GM19372 (cell line): ENCODE results near the gene ARHGAP33.

Experiments
- ATAC-seq: cut with Tn5 transposase; IDR thresholded peaks from one replicate; pipeline ENCODE4 v1.9.1; 2021; ENCODE audit warnings: mild to moderate bottlenecking, low read depth, moderate library complexity; ENCODE audit not compliant: unreplicated experiment

The ARHGAP33 gene

GRCh38 chr19:35777086-35777841 lies 1.9 kb downstream of the ARHGAP33 start:
- ATAC-seq = no peak

GRCh38 chr19:35777961-35778360 lies 2.6 kb downstream of the ARHGAP33 start:
- no peak for ATAC-seq

GRCh38 chr19:35779033-35779432 lies 3.7 kb downstream of the ARHGAP33 start:
- no peak for ATAC-seq

- ATAC-seq = no peak
Observed at GRCh38 chr19:35780058-35780457, 4.7 kb downstream of the ARHGAP33 start.

- no peak for ATAC-seq
Observed at GRCh38 chr19:35780717-35781116, 5.4 kb downstream of the ARHGAP33 start.

GRCh38 chr19:35781650-35782049 lies 6.3 kb downstream of the ARHGAP33 start:
- no peak for ATAC-seq

DNA sequence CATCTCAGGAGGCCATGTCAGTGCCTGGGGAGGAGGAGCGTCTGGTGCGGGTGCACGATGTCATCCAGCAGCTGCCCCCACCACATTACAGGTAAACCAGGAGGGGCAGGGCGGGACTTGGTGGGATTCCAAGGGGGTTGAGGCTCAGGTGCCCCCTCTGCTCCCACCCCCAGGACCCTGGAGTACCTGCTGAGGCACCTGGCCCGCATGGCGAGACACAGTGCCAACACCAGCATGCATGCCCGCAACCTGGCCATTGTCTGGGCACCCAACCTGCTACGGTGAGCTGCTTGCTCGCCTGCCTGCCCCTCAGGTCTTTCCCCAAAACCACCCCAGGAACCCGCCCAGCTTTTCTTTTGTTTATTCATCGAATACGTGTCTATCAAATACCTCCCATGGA lies 7.2 kb downstream of the ARHGAP33 start:
- no peak for ATAC-seq

DNA sequence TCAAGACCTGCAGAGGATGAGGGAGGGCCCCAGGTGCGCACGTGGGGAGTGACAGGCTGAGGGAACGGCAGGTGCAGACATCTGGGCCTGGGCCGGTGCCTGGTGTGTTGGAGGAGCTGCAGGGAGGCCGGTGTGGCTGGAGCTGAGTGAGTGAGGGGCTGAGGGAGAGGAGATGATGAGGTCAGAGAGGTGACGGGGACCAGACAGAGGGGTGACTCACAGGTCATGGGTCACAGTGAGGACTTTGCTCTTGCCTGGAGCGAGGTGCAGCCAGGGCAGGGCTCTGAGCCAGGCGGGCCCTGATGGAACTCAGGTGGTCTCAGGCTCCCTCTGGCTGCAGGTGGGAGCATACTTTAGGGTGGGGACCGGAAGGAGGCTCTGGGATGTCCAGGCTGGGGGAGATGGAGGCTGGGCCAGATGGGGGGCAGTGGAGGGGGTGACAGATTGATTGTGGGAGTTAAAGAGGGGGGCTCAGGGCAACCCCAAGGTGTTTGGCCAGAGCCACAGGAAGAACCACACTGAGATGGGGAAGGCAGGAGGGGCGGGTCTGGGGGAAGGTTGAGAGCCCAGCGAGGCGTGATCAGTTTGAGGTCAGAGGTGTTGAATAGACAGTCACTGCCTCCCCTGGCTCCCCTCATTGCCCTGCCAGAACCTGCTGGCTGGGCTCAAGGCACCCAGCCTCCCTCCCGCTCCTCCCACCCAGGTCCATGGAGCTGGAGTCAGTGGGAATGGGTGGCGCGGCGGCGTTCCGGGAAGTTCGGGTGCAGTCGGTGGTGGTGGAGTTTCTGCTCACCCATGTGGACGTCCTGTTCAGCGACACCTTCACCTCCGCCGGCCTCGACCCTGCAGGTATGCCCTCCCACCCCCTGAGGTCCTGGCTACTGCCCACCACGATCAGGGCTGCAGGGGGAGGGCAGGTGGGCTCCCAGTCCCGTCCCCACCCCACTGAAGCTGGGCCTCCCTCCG lies 8.4 kb downstream of the ARHGAP33 start:
- no peak for ATAC-seq

GRCh38 chr19:35784503-35785338 lies 9.4 kb downstream of the ARHGAP33 start:
- ATAC-seq = no peak

DNA sequence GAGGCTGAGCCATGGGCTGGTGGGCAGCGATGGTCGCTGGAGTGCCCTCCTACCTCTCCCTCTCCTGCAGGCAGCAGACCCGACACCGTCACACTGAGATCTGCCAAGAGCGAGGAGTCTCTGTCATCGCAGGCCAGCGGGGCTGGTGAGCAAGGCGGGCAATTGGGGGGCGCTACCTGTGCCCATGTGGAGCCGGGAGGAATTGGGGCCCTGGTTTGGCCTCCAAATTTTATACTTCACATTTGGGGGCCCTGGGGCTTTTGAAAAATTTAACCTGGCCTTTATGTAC lies 9.9 kb downstream of the ARHGAP33 start:
- ATAC-seq = no peak

GRCh38 chr19:35786299-35787160 lies 11.2 kb downstream of the ARHGAP33 start:
- ATAC-seq = no peak

GRCh38 chr19:35787227-35787799 lies 11.9 kb downstream of the ARHGAP33 start:
- no peak for ATAC-seq

DNA sequence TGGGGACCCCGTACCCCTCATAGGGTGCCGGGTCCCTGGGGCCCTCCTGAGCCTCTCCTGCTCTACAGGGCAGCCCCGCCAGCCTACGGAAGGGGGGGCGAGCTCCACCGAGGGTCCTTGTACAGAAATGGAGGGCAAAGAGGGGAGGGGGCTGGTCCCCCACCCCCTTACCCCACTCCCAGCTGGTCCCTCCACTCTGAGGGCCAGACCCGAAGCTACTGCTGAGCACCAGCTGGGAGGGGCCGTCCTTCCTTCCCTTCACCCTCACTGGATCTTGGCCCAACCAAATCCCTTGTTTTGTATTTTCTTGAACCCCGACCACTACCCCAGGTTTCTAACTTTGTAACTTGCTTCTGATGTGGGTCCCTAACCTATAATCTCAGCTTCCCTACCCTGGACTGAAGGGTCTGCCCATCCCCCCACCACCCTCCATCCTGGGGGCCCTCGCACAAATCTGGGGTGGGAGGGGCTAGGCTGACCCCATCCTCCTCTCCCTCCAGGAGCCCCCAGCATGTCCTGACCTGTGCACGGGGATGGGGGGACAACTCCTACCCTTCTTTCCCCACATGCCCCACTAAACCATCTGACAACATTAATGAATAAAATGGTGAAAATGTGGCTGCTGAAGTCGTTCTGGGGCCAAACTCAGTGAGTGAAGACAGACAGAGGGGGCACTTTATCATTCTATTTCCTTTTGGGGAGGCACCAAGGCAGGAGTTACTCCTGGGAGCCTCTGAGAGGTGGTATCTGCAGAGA lies 13.0 kb downstream of the ARHGAP33 start:
- ATAC-seq = no peak

GRCh38 chr19:35789195-35789977 lies 14.0 kb downstream of the ARHGAP33 start:
- no peak for ATAC-seq

DNA sequence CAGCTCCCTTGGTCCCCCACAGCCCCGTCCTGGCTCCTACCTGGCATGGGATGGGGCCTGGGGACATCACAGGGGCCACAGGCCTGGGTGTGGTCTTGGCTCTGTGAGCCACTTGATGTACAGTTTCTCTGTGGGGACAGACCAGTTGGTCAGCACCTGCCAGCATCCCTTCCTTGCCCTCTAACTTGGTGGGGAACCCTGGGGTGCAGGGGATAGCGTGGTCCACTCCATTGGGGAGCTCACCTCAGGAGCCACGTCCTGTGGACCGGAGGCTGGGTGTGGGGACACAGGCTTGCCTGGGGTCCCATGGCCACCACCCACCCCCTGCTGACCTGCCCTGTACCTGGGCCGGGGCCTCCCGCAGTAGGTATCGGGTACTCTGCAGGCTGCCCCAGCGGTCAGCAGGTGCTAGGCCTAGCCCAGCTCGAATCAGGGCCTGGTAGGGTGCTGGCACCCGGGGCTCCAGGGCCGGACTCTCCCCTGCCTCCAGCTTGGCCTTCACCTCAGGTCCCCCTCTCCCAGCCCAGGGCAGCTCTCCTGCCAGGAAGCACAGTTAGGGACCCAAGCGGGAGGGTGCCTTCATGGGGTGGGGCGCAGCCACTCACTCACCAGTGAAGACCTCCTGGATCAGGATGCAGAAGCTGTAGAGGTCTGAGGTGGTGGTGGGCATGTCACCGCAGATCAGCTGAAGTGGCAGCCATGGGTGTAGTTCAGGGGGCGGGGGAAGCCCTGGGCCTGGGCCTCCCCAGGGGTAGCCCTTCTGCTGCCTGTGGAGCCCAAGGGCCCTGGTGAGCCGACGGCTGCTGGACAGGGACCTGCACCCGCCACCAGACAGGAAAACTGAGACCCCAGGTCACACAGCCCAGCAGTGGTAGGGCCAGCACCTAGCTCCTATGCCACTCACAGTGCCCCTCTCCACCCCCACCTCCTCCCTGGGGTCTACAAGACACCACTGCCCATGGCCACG lies 14.9 kb downstream of the ARHGAP33 start:
- ATAC-seq = no peak

DNA sequence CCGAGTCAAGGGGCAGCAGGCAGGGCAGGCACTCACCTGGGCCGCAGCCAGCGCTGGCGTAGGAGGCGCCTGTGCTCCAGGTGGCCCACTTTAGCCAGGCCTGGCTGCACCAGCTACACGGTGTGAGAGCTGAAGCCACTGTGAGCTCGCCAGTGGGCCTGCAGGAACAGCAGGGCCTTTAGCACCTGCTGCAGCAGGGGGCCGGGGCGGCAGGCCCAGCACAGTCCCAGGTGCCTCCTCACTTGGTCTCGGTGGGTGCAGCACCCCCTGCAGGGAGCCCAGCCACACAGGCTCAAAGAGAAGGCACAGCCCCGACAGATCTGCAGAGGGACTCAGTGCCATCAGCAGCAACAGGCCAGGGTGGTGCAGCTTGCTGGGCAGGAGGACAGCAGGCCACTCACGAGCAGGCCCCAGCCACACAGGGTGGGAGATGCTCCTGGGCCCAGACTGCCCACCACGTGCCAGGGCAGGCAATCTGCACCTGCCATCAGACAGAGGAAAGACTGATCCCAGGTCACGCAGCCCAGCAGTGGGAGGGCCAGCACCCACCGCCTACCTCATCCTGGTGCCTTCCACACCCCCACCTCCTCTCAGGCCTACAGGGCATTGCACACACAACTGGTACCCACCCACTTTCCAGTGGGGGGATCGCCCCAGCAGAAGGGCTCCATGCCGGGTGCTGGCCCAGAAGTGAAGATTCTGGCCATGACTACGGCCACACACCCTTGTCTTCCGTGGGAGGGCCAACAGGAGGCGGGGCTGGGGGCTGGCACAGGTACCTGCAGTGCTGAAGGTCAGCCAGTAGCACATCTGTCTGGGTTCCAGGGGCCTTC lies 15.8 kb downstream of the ARHGAP33 start:
- ATAC-seq = no peak
